ENCODE measurements around the gene ASPG. TPM values are rescaled to one million over a fixed set of nuclear protein-coding genes. Genes with fewer than 3 reads are reported as not detected.

ASPG gene
- total RNA-seq, 1 donor from 2014 or later: 3.6 TPM

GRCh38 chr14:104094056-104094708, 8.7 kb downstream of the ASPG start:
- DNase-seq: no peak

GRCh38 chr14:104094709-104095425, 9.4 kb downstream of the ASPG start:
- no peak for DNase-seq

GRCh38 chr14:104095426-104096310, 10.2 kb downstream of the ASPG start:
- no peak for DNase-seq

GRCh38 chr14:104096318-104096717, 10.8 kb downstream of the ASPG start:
- no peak for DNase-seq

GRCh38 chr14:104096751-104097700, 11.5 kb downstream of the ASPG start:
- no peak for DNase-seq

GRCh38 chr14:104098272-104099095, 13.0 kb downstream of the ASPG start:
- no peak for DNase-seq

GRCh38 chr14:104099096-104100041, 13.9 kb downstream of the ASPG start:
- DNase-seq: no peak

- no peak for DNase-seq
Measured at GRCh38 chr14:104100171-104101085, 14.9 kb downstream of the ASPG start.

GRCh38 chr14:104101086-104101621, 15.7 kb downstream of the ASPG start:
- DNase-seq: no peak

- DNase-seq: no peak
Measured at GRCh38 chr14:104101651-104102281, 16.3 kb downstream of the ASPG start.

- DNase-seq: no peak
Measured at GRCh38 chr14:104102282-104102914, 16.9 kb downstream of the ASPG start.

- no peak for DNase-seq
Measured at GRCh38 chr14:104103061-104103445, 17.6 kb downstream of the ASPG start.

- DNase-seq: no peak
Measured at GRCh38 chr14:104103446-104104075, 18.1 kb downstream of the ASPG start.

- no peak for DNase-seq
Measured at GRCh38 chr14:104104076-104104901, 18.8 kb downstream of the ASPG start.

- DNase-seq: no peak
Measured at GRCh38 chr14:104105071-104105821, 19.7 kb downstream of the ASPG start.

Measured in skin of body (tissue), 2 donors.